Urothelium cell line (cell line): Measurements from ENCODE around the gene STRADB.
"Not testable (repeated sequence)": the region's sequence is repeated elsewhere in the genome, so short reads cannot be mapped to it uniquely, and the experiment has no call there.

Source experiments
- DNase-seq: peaks from one replicate; pipeline ENCODE4 v3.0.0; 2011; ENCODE audit warnings: low spot score, mixed read lengths
- FAIRE-seq: peaks from 2 replicates; lab custom pipeline; 2011; peaks lifted over from hg19 to GRCh38; lab: Jason Lieb, UNC

Gene STRADB, protein sequence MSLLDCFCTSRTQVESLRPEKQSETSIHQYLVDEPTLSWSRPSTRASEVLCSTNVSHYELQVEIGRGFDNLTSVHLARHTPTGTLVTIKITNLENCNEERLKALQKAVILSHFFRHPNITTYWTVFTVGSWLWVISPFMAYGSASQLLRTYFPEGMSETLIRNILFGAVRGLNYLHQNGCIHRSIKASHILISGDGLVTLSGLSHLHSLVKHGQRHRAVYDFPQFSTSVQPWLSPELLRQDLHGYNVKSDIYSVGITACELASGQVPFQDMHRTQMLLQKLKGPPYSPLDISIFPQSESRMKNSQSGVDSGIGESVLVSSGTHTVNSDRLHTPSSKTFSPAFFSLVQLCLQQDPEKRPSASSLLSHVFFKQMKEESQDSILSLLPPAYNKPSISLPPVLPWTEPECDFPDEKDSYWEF

GRCh38 chr2:201451292-201452057 lies at the start of gene STRADB, which contains the start of gene TRAK2:
Gene STRADB (plus strand): TSS chr2:201451740. CDS start chr2:201454841, 3,101 bp downstream.
Gene TRAK2 (minus strand): TSS chr2:201451458. CDS start chr2:201420507, 30,951 bp downstream.
- FAIRE-seq: peak; percentile 96
- DNase-seq: peak; percentile 97

DNA sequence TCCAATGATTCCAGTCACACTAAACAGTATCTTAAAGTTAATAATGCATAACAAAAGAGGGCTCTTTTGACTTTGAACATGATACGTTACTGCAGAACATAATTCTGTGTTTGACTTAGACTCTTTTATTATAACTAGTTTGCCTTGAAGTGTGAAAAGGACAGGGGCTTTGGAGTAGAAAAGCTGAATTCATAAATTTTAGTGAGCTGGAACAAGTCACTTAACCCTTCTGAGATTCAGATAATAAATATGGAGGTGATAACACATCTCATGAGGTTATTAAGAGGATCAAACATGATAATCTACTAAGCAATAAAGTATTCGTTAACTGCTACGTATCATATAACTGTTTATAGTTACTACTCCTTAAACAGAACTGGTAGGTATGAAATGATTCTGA lies 49.7 kb upstream of the STRADB start:
- FAIRE-seq (no peak), DNase-seq (no peak)

DNA sequence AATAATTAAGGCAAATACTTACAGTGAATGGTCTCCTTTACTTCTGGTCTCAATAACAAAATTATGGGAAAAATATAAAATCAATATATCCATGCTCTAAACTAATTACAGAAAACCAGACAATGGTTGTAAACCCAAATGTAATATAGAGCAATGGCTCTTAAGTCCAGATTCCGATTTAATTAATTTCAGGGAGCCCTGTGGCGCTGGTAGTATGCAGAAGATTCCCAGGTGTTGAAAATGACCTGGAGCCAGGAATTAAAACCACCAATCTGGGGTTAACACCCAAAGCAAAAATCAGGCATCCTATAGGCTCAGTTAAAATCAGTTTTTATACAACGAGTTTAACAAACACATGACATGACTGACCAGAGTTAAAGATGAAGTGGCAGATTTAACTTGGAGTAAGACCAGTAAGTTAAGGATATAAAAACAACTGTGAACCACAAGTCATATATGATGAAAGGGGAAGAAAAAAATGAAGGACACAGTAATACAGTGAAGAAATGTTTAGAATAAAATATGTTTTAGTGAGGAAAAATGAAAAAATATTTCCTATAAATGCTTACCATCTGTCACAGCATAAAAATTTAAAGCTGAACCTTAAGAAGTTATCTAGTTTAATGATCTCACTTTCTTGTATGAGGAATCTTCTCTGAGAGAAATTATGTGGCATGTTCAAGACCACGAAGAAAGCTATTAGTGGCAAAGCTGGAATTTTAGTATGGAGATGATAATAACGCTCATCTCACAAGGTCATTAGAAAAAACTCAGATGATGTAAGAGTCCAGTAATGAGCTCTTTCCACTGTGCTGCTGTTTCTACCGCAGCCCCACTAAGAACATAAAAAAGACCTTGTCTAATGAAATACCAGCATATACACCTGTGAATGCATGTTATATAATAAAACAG lies 48.6 kb upstream of the STRADB start:
- DNase-seq (no peak), FAIRE-seq (no peak)

- no peak for FAIRE-seq
Measured at GRCh38 chr2:201403880-201404279, 47.7 kb upstream of the STRADB start.

GRCh38 chr2:201404699-201405280 lies 46.8 kb upstream of the STRADB start:
- DNase-seq (no peak), FAIRE-seq (no peak)

More at GRCh38 chr2:201403880-201404279, 47.7 kb upstream of the STRADB start:
- no peak for DNase-seq

DNA sequence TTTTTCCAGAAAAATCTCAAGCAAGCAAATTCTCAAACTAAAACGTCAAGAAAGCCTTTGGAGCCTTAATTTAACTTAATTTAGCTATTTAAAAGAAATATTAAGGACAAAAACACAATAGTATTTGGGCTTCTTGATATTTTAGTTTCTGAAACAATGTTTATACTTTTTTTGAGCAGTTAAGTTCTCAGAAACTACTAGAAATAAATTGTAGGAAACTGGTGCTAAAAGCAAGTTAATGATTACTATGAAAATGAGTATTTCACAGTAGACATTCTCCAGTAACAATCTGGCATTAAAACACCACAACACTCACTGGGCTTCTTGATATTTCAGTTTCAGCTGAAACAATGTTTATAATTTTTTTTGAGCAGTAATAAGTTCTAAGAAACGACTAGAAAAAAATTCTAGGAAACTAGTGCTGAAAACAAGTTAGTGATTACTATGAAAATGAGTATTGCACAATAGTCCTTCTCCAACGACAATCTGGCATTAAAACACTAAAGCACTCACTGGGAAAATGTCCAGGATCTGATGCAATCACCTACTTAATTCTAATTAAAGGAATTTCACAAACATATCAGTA lies 45.4 kb upstream of the STRADB start:
- no peak for DNase-seq
- FAIRE-seq: no peak

DNA sequence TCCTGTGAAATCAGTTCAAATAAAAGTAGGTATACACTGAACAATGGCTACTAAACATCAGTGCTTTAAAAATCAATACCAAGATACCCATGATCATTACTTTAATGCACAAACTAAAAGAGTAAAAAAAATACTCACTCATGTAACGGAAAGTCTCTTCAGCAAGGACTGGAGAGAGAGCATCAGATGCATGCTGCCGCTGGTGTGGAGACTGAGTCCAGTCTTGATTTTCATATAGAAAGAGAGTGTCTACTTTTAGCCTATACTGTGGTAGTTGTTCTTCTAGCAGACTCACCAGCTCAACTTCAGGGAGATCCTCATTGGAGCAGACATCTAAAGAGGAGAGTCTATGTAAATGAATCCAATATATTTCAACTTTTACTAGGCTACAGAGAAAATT lies 44.3 kb upstream of the STRADB start:
- no peak for DNase-seq
- no peak for FAIRE-seq

GRCh38 chr2:201408931-201409330 lies 42.6 kb upstream of the STRADB start:
- no peak for DNase-seq
- no peak for FAIRE-seq

DNA sequence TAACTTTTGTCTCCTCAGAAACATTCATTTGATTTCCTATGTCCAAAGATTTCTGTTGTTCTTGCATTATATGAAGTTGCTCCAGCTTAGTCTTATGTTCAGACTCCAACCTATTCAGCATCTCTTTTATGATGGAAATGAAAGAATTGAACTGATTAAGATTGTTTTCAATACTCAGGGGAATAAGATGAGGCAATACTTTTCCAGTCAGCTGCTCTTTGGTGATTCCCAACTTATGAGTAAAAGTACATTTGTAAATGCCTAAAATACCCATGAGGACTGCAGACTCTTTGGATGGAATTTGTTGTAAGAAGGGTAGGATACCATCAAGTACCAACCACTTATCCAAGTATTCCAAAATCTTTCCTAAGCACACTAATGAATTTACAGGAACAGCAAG lies 40.1 kb upstream of the STRADB start:
- FAIRE-seq (no peak), DNase-seq (no peak)

- no peak for FAIRE-seq
- no peak for DNase-seq
Measured at GRCh38 chr2:201413143-201413542, 38.4 kb upstream of the STRADB start.

- FAIRE-seq (no peak), DNase-seq (no peak)
Measured at GRCh38 chr2:201413552-201413951, 38.0 kb upstream of the STRADB start.

DNA sequence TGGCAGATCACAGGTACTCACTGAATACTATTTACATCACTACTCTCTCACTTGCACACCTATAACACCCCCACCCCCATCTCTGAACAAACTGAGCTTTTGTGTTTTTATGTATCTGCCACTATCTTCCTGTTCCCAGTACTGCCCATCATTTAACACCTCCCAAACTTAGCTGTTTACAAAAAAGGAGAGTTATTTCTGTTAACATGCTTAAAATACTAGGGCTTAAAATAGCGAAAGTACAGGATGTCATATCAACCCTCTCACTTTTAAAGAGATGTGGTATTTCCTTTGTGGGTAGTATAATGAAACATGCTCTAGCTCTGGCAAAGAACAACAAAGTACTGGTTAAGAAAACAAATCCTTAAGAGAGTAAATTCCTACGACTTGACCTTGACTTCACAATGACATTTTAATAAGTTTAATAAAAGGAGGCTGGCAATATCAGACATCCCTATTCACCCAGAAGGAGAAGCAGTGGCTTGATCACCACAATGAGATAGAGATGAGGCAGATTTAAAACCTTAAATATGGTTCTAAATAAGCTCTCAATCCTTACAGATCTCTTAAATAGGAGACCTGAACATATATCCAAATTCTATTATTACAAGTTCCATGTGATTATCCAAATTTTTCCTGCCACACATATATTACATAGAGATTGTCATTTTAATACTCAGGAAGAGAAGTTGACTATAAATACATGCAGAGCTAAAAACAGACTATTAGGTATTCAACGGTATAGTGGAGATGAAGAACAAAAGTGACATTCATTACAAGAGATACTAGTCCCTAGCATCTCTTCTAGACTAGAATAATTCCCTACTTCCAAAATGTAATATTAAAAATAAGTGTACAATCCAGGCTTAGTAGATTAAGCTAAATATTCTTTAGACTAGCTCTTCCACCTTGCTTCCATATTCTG lies 37.2 kb upstream of the STRADB start:
- FAIRE-seq: no peak
- no peak for DNase-seq

DNA sequence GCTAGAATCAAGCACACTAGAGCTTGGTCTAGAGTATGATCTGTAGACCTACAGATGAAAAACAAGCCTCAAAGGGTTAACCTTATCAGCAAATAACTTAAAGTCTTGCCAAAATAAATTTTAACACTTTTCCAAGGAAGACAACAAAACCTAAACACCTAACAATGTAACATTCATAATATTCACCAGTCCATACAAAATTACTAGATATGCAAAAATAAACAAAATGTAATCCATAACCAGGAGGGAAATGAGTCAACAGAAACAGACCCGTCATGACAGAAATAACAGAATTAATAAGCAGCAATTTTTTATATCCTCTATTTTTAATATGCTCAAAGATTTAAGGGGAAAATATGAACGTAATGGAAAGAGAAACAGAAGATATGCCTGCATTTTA lies 36.4 kb upstream of the STRADB start:
- FAIRE-seq: no peak
- DNase-seq: no peak

GRCh38 chr2:201419057-201419635 lies 32.4 kb upstream of the STRADB start:
- no peak for DNase-seq
- FAIRE-seq: no peak

- FAIRE-seq: no peak
- no peak for DNase-seq
Measured at GRCh38 chr2:201419986-201420385, 31.6 kb upstream of the STRADB start.

DNA sequence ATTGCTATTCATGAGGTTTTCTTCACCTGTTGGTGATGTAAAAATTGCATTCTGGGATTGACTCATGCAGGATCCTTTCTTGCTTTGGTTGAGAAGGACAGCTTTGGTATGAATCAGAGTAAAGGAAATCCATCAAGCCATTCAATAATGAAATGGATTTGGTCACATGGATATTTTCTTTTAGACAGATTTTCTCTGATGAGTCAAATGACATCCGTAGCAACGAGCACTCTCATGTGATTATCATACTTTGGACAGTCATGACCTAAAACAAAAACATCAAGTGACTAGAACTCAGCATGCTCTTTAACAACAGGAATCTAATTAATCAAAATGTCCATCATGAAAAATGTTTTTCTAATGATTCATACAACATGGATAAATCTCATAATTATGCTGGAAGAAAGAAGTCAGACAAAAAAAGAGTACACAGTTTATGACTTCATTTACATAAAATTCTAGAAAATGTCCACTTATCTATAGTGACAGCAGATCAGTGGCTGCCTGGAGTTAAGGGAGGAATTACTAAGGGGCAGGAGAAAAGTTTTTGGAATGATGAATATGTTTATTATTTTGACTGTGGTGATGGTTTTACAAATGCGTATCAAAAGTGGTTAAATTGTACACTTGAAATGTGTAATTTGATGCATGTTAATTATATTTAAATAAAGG lies 31.0 kb upstream of the STRADB start:
- DNase-seq (no peak), FAIRE-seq (no peak)

- FAIRE-seq: no peak
- no peak for DNase-seq
Measured at GRCh38 chr2:201425952-201426351, 25.6 kb upstream of the STRADB start.

DNA sequence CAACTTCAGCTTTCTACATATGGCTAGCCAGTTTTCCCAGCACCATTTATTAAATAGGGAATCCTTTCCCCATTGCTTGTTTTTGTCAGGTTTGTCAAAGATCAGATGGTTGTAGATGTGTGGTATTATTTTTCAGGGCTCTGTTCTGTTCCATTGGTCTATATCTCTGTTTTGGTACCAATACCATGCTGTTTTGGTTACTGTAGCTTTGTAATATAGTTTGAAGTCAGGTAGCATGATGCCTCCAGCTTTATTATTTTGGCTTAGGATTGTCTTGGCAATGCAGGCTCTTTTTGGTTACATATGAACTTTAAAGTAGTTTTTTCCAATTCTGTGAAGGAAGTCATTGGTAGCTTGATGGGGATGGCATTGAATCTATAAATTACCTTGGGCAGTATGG lies 23.2 kb upstream of the STRADB start:
- FAIRE-seq, DNase-seq: not testable (repeated sequence)
